HG03378 (cell line): Measurements from ENCODE around the gene HECTD1.
"Not testable (repeated sequence)": the region's sequence is repeated elsewhere in the genome, so short reads cannot be mapped to it uniquely, and the experiment has no call there.

Experiments
- ATAC-seq: cut with Tn5 transposase; IDR thresholded peaks from one replicate; pipeline ENCODE4 v1.9.1; 2021; ENCODE audit warnings: mild to moderate bottlenecking, moderate library complexity; ENCODE audit not compliant: unreplicated experiment

The HECTD1 gene

DNA sequence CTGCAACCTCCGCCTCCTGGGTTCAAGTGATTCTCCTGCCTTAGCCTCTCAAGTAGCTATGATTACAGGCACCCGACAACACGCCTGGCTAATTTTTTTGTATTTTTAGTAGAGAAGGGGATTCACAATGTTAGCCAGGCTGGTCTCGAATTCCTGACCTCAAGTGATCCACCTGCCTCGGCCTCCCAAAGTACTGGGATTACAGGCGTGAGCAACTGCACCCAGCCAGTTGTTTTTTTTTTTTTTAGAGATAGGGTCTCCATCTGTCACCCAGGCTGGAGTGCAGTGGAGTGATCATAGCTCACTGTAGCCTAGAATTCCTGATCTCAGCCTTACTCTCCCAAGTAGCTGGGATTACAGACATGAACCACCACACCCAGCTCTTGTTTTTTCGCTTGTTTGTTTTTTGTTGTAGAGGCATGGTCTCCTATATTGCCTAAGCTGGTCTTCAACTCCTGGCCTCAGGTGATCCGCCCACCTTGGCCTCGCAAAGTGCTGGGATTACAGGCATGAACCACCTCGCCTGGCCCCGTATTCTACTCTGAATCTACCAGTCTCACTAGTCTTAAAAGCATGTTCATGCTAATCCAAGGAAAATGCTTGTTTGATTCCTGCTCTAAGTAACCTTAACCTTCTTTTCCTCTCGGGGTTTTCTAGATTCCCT is 149.8 kb downstream of the HECTD1 start:
- ATAC-seq = no peak

DNA sequence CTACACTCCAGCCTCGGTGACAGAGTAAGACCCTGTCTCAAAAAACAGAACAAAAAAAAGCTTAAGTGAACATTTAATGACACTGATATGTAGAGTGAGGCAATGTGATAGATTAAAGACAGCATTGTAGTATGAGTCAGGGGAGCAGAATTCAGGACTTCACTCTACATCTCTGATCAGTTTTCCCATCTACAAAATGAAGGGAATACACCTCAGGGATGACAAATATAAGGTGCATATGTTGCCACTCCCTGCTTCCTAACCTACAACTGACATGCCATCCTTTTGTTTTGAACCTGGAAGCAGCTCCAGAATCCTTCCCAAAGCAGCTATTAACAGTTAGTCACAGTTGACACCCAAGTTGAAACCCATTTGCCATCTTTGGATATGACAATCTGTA is 150.6 kb downstream of the HECTD1 start:
- no peak for ATAC-seq

DNA sequence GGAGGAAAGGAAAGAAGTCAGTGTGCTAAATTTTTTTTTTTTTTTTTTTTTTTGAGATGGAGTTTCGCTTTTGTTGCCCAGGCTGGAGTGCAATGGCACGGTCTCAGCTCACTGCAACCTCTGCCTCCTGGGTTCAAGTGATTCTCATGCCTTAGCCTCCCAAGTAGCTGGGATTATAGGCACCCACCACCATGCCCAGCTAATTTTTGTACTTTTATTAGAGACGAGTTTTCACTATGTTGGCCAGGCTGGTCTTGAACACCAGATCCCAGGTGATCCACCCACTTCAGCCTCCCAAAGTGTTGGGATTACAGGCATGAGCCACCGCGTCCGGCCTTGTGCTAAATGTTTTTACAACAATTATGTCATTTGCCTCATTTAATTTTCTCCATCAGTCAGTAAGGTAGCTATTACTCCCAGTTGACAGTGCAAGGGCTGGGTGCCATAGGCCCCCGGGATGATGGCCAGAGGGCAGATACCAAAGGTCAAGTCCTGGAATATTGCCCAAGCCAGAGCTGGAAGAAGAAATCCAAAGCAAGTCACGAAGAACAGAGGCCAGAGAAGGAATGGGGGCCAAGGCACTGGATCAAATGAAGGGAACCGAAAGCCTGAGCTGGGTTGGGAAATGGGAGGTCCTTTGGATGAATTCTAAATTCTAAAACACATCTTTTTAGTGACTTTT is 154.5 kb downstream of the HECTD1 start:
- ATAC-seq = not testable (repeated sequence)

DNA sequence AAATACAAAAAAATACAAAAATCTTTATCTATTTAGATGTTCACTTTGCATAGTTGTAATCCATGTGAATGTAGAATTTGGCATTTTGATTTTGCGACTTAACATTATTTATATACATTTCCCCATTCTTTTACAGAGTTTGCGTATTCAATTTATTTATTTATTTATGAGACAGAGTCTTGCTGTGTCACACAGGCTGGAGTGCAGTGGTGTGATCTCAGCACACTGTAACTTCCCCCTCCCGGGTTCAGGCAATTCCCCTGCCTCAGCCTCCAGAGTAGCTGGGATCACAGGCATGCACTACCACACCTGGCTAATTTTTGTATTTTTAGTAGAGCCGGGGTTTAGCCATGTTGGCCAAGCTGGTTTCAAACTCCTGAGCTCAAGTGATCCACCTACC is 156.1 kb downstream of the HECTD1 start:
- no peak for ATAC-seq

DNA sequence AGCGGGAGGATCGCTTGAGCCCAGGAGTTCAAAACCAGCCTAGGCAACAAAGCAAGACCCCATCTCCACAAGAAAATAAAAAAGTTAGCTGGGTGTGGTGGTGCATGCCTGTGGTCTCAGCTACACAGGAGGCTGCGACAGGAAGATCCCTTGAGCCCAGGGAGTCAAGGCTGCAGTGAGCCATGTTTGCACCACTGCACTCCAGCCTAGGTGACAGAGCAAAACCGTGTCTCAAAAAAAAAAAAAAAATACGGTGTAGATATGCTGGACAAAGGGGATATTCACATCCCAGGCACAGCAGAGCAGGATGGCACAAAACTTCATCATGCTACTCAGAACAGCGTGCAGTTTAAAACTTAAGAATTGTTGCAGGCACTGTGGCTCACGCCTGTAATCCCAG is 156.6 kb downstream of the HECTD1 start:
- ATAC-seq = no peak
